GM20000 (cell line): ENCODE measurements around the gene SLC45A2.
"Not testable (repeated sequence)": the region's sequence is repeated elsewhere in the genome, so short reads cannot be mapped to it uniquely, and the experiment has no call there.

Experiments used
- DNase-seq: peaks from one replicate; pipeline ENCODE4 v3.0.0; 2012; ENCODE audit warnings: low spot score
- CTCF ChIP-seq: IDR thresholded peaks from 2 replicates; pipeline ENCODE4 v1.5.1; 2012; ENCODE audit warnings: mild to moderate bottlenecking, control low read depth; ENCODE audit errors: extremely low read depth, missing control alignments

Gene SLC45A2

GRCh38 chr5:33984671-33985124 lies at the start of gene SLC45A2:
Gene SLC45A2, minus strand, starts transcription at chr5:33984693. Its CDS starts 110 bp downstream, at chr5:33984583.
- DNase-seq = no peak
- no peak for TF ChIP-seq CTCF

GRCh38 chr5:34031966-34032365 lies 47.5 kb upstream of the SLC45A2 start:
- no peak for TF ChIP-seq CTCF
- DNase-seq = no peak

- no peak for TF ChIP-seq CTCF
- no peak for DNase-seq
Observed at GRCh38 chr5:34031117-34031516, 46.6 kb upstream of the SLC45A2 start.

GRCh38 chr5:34030585-34030984 lies 46.1 kb upstream of the SLC45A2 start:
- DNase-seq = not testable (repeated sequence)

GRCh38 chr5:34030048-34030447 lies 45.6 kb upstream of the SLC45A2 start:
- no peak for TF ChIP-seq CTCF
- DNase-seq = no peak

- no peak for TF ChIP-seq CTCF
- DNase-seq = no peak
Observed at GRCh38 chr5:34028349-34028748, 43.9 kb upstream of the SLC45A2 start.

- TF ChIP-seq CTCF = no peak
- DNase-seq = no peak
Observed at GRCh38 chr5:34026089-34026761, 41.7 kb upstream of the SLC45A2 start.

- no peak for DNase-seq
Observed at GRCh38 chr5:34022121-34022705, 37.7 kb upstream of the SLC45A2 start.

More at GRCh38 chr5:34022121-34022705, 37.7 kb upstream of the SLC45A2 start:
- no peak for TF ChIP-seq CTCF
